ENCODE results near the gene JARID2.

JARID2 gene

DNA sequence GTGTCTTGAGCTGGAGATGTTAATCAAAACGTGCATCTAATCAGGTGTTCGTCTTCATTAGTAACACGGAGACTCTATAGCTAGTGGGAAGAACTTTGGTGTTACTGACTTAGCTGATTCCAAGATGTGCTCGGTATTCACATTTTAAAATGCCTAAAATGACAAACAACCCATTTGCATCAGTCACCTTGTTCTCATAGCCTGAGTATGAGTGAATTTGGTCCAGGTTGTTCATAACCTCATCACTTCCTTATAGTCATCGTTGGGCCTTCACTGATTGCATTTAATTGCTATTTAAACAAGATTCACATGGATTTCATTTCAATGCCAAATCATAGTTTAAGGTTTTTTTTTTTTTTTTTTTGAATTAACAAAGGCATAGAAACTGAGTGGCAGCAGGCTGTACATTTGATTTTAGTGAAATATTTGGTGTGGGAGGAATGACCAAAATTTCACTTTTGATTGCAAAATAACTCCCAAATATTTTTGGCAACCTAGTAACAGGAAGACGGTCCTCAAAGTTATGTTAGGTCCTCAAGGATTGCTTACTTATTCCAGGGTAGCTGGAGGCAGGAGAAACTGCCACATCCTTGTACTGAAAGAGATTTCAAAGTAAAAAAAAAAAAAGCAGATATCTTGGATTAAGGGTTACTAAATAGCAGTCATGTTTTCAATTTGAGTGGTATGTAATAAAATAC is 104.7 kb downstream of the JARID2 start:
- no peaks in the 10 kb centered on the region for H3K36me3 ChIP-seq (ENCODE audit: control insufficient read depth in 5 of 5, insufficient read depth in 5 of 5, low read length in 5 of 5)
- no peaks in the 10 kb centered on the region for H3K27me3 ChIP-seq (ENCODE audit: control insufficient read depth in 5 of 5, insufficient read depth in 4 of 5, low read length in 5 of 5)
- no peak overlapping the region for H3K9ac ChIP-seq (ENCODE audit: low read length in 5 of 5)
- no peak overlapping the region for H3K4me3 ChIP-seq (ENCODE audit: low read depth in 1 of 5, low read length in 5 of 5)
- H3K27ac ChIP-seq (ENCODE audit: low read depth, low read length) = no peak overlapping the region
- no peaks in the 10 kb centered on the region for H3K9me3 ChIP-seq (ENCODE audit: control insufficient read depth in 5 of 5, low read length in 5 of 5)
- H3K4me1 ChIP-seq (ENCODE audit: control insufficient read depth in 5 of 5, insufficient read depth in 5 of 5, low read length in 5 of 5) = peaks cover 0 to 24% (median 19%) of the 10 kb centered on the region in 5 donors

DNA sequence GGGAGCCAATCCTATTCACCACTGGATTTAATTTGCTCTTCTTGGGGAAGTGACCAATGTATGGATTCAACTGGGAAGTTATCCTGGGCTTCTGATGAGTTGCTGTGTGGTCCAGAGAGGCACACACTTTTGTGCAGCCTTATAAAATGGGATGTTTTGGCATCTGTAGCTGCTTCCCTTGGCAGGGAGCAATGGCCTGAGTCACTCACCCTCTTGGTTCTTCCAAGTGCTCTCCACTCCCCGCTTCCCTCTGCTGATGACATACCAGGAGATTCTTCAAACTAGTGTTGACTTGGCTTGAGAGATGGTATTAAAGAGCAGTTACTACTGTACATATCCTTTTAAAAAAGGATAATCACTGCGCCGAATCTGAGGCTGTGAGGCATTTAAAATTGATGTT is 105.8 kb downstream of the JARID2 start:
- H3K9me3 ChIP-seq (ENCODE audit: control insufficient read depth in 5 of 5, low read length in 5 of 5) = no peaks in the 10 kb centered on the region
- H3K27me3 ChIP-seq (ENCODE audit: control insufficient read depth in 5 of 5, insufficient read depth in 4 of 5, low read length in 5 of 5) = no peaks in the 10 kb centered on the region
- no peaks in the 10 kb centered on the region for H3K36me3 ChIP-seq (ENCODE audit: control insufficient read depth in 5 of 5, insufficient read depth in 5 of 5, low read length in 5 of 5)
- H3K9ac ChIP-seq (ENCODE audit: low read length in 5 of 5) = no peak overlapping the region
- H3K4me3 ChIP-seq (ENCODE audit: low read depth in 1 of 5, low read length in 5 of 5) = no peak overlapping the region
- H3K27ac ChIP-seq (ENCODE audit: low read depth, low read length) = no peak overlapping the region
- H3K4me1 ChIP-seq (ENCODE audit: control insufficient read depth in 5 of 5, insufficient read depth in 5 of 5, low read length in 5 of 5) = peaks cover 0 to 24% (median 20%) of the 10 kb centered on the region in 5 donors

DNA sequence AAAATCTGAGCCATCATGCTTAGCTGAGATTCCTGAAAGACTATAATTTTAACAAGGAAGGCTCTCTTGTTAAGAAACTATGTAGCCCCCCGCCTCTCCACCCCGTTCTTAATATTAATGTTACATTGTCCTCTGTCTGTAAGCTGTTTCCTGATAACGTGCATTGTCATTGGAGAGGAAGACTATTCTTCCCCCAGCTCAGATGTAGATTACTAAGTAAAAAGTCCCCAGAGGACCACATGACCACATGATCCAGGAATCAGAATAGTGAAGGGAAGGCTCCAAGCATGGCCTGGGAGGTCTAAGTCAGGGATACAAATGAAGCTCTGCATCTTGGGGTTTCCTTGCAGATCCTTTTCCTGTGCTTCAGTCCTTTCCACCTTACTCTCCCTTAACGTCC is 106.4 kb downstream of the JARID2 start:
- Histone ChIP-seq H3K9me3 (ENCODE audit: control insufficient read depth in 5 of 5, low read length in 5 of 5) (no peaks in the 10 kb centered on the region), H3K4me1 (ENCODE audit: control insufficient read depth in 5 of 5, insufficient read depth in 5 of 5, low read length in 5 of 5) (peaks cover 0 to 30% (median 26%) of the 10 kb centered on the region in 5 donors), H3K27me3 (ENCODE audit: control insufficient read depth in 5 of 5, insufficient read depth in 4 of 5, low read length in 5 of 5) (no peaks in the 10 kb centered on the region), H3K9ac (ENCODE audit: low read length in 5 of 5) (no peak overlapping the region), H3K36me3 (ENCODE audit: control insufficient read depth in 5 of 5, insufficient read depth in 5 of 5, low read length in 5 of 5) (no peaks in the 10 kb centered on the region), H3K4me3 (ENCODE audit: low read depth in 1 of 5, low read length in 5 of 5) (no peak overlapping the region), H3K27ac (ENCODE audit: low read depth, low read length) (no peak overlapping the region)

DNA sequence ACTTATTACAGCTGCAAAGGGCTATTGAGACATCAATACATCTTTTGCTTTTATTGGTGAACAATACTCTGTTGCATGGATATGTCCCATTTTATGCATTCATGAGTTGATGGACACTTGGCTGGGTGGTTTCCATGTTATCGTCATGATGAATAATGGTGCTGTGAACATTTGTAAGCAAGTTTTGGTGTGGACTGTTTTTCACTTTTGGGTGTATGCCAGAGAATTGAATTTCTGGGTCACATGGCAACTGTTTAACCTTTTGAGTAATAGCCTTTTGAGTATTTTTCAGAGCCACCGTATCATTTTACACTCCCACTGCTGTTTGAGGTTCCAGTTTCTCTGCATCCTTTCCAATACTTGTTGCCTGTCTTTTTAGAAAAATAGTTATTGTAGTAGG is 107.0 kb downstream of the JARID2 start:
- Histone ChIP-seq H3K9ac (ENCODE audit: low read length in 5 of 5) (no peak overlapping the region), H3K36me3 (ENCODE audit: control insufficient read depth in 5 of 5, insufficient read depth in 5 of 5, low read length in 5 of 5) (no peaks in the 10 kb centered on the region), H3K4me3 (ENCODE audit: low read depth in 1 of 5, low read length in 5 of 5) (no peak overlapping the region), H3K27ac (ENCODE audit: low read depth, low read length) (no peak overlapping the region), H3K27me3 (ENCODE audit: control insufficient read depth in 5 of 5, insufficient read depth in 4 of 5, low read length in 5 of 5) (no peaks in the 10 kb centered on the region), H3K9me3 (ENCODE audit: control insufficient read depth in 5 of 5, low read length in 5 of 5) (no peaks in the 10 kb centered on the region), H3K4me1 (ENCODE audit: control insufficient read depth in 5 of 5, insufficient read depth in 5 of 5, low read length in 5 of 5) (peaks cover 0 to 30% (median 27%) of the 10 kb centered on the region in 5 donors)

DNA sequence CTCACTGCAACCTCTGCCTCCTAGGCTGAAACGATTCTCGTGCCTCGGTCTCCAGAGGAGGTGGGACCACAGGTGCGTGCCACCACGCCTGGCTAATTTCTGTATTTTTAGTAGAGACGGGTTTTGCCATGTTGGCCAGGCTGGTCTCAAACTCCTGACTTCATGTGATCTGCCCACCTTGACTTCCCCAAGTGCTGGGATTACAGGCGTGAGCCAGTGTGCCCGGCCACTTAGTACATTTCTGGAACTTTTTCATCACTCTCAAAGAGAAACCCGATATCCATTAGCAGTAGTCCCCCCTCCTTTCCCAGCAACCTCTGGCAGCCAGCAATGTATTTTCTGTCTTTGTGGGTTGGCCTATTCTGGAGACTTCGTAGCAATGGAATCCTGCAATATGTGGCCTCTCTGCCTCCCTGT is 109.8 kb downstream of the JARID2 start:
- Histone ChIP-seq H3K4me1 (ENCODE audit: control insufficient read depth in 5 of 5, insufficient read depth in 5 of 5, low read length in 5 of 5) (peaks cover 0 to 28% (median 26%) of the 10 kb centered on the region in 5 donors), H3K9ac (ENCODE audit: low read length in 5 of 5) (no peak overlapping the region), H3K27ac (ENCODE audit: low read depth, low read length) (no peak overlapping the region)

DNA sequence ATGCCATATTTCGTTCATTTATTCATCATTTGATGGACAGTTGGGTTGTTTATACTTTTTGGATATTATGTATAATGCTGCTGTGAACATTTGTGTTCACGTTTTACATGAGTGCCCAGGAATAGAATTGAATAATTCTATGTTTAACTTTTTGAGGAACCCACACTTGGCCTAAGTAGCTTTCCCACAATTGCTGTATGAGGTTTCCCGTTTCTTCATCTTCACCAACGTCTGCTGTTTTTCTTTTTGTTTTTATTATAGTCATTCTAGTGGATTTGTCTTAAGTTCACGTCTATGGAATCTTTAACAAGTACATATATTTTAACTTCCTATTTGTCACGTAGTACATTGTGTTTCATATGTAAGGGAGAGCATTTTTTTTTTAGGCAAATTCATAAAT is 110.3 kb downstream of the JARID2 start:
- Histone ChIP-seq H3K27ac (ENCODE audit: low read depth, low read length) (no peak overlapping the region), H3K4me3 (ENCODE audit: low read depth in 1 of 5, low read length in 5 of 5) (no peak overlapping the region), H3K9me3 (ENCODE audit: control insufficient read depth in 5 of 5, low read length in 5 of 5) (no peaks in the 10 kb centered on the region), H3K4me1 (ENCODE audit: control insufficient read depth in 5 of 5, insufficient read depth in 5 of 5, low read length in 5 of 5) (peaks cover 0 to 24% (median 22%) of the 10 kb centered on the region in 5 donors), H3K9ac (ENCODE audit: low read length in 5 of 5) (no peak overlapping the region), H3K36me3 (ENCODE audit: control insufficient read depth in 5 of 5, insufficient read depth in 5 of 5, low read length in 5 of 5) (no peaks in the 10 kb centered on the region), H3K27me3 (ENCODE audit: control insufficient read depth in 5 of 5, insufficient read depth in 4 of 5, low read length in 5 of 5) (no peaks in the 10 kb centered on the region)

More for the DNA sequence above, 109.8 kb downstream of the JARID2 start:
- H3K9me3 ChIP-seq (ENCODE audit: control insufficient read depth in 5 of 5, low read length in 5 of 5) = no peaks in the 10 kb centered on the region
- H3K4me3 ChIP-seq (ENCODE audit: low read depth in 1 of 5, low read length in 5 of 5) = no peak overlapping the region
- no peaks in the 10 kb centered on the region for H3K27me3 ChIP-seq (ENCODE audit: control insufficient read depth in 5 of 5, insufficient read depth in 4 of 5, low read length in 5 of 5)
- no peaks in the 10 kb centered on the region for H3K36me3 ChIP-seq (ENCODE audit: control insufficient read depth in 5 of 5, insufficient read depth in 5 of 5, low read length in 5 of 5)

DNA sequence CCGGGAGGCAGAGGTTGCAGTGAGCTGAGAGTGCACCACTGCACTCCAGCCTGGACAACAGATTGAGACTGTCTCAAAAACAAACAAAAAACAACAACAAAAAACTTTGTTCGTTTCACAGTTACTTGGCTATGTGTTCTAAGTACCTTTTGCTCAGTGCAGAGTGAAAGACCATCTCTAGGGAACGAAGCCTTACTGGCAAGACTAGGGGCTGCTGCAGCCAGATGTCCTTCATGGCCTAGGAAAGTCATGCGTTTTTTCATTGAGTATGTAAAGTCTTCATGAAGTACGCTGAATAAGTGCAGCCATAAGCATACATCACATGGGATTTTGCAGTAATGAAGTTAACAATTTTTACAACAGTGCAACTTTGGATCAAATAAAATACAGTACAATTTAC is 111.1 kb downstream of the JARID2 start:
- Histone ChIP-seq H3K4me1 (ENCODE audit: control insufficient read depth in 5 of 5, insufficient read depth in 5 of 5, low read length in 5 of 5) (peaks cover 0 to 17% (median 15%) of the 10 kb centered on the region in 5 donors), H3K27ac (ENCODE audit: low read depth, low read length) (no peak overlapping the region), H3K9me3 (ENCODE audit: control insufficient read depth in 5 of 5, low read length in 5 of 5) (no peaks in the 10 kb centered on the region), H3K4me3 (ENCODE audit: low read depth in 1 of 5, low read length in 5 of 5) (no peak overlapping the region), H3K9ac (ENCODE audit: low read length in 5 of 5) (no peak overlapping the region), H3K36me3 (ENCODE audit: control insufficient read depth in 5 of 5, insufficient read depth in 5 of 5, low read length in 5 of 5) (no peaks in the 10 kb centered on the region), H3K27me3 (ENCODE audit: control insufficient read depth in 5 of 5, insufficient read depth in 4 of 5, low read length in 5 of 5) (no peaks in the 10 kb centered on the region)

DNA sequence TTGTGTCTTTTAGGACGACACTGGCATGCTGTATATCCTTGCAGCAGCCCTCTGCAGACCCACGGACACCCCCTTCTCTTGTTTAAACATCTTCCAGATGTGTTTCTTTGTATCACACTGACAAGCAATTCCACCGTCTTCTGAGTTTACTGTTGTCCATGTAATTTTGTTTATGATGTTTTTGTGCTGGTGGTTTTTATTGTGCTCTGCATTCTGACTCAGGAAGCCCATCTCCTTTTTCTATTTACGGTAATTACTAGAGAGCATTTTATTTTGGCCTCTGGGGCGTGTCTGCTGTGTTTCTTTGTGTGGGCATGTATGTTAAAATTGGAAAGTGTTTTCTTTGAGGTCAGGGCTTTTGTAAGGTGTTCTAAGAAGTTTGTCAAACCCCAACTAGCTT is 111.9 kb downstream of the JARID2 start:
- H3K4me1 ChIP-seq (ENCODE audit: control insufficient read depth in 5 of 5, insufficient read depth in 5 of 5, low read length in 5 of 5) = peaks cover 0 to 8% (median 7%) of the 10 kb centered on the region in 5 donors
- H3K9me3 ChIP-seq (ENCODE audit: control insufficient read depth in 5 of 5, low read length in 5 of 5) = no peaks in the 10 kb centered on the region
- no peaks in the 10 kb centered on the region for H3K27me3 ChIP-seq (ENCODE audit: control insufficient read depth in 5 of 5, insufficient read depth in 4 of 5, low read length in 5 of 5)
- no peaks in the 10 kb centered on the region for H3K36me3 ChIP-seq (ENCODE audit: control insufficient read depth in 5 of 5, insufficient read depth in 5 of 5, low read length in 5 of 5)
- H3K27ac ChIP-seq (ENCODE audit: low read depth, low read length) = no peak overlapping the region
- no peak overlapping the region for H3K9ac ChIP-seq (ENCODE audit: low read length in 5 of 5)
- H3K4me3 ChIP-seq (ENCODE audit: low read depth in 1 of 5, low read length in 5 of 5) = no peak overlapping the region

DNA sequence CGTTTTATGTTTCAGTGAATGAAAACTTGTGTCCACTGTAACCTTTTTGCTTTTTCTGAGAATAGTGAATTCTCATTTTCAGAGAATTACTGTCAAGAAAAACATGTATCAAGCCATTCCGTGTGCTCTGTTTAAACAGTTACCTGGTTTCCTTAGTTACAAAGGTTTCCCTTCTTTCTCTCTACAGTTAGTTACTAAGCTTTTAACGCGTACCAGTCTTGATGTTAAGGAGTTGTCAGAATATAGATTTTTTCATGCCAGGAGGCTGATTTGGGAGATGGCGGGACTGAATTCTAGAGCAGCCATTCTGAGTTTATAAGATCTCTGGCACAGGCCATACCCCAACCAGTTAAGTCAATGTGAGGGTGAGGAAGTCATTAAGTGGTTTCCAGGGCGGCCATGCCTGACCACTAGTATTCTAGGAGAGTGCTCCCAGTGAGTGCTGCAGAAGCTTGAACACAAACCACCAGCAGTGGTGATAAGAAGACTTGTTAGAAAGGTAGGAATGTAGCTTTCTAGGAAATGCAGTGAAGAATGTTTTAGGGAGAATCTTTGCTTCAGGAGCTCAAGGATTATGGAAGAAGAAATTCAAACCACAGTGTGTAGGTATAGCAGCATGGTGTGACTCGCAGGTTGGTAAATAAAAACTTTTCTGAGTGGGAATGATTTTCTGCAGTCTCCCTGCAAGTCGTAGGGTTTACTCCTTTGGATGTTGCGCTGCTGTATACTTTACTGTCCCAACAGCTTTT is 112.9 kb downstream of the JARID2 start:
- Histone ChIP-seq H3K4me3 (ENCODE audit: low read depth in 1 of 5, low read length in 5 of 5) (no peak overlapping the region), H3K36me3 (ENCODE audit: control insufficient read depth in 5 of 5, insufficient read depth in 5 of 5, low read length in 5 of 5) (no peaks in the 10 kb centered on the region), H3K9ac (ENCODE audit: low read length in 5 of 5) (no peak overlapping the region), H3K9me3 (ENCODE audit: control insufficient read depth in 5 of 5, low read length in 5 of 5) (no peaks in the 10 kb centered on the region), H3K4me1 (ENCODE audit: control insufficient read depth in 5 of 5, insufficient read depth in 5 of 5, low read length in 5 of 5) (peaks cover 0 to 8% (median 6%) of the 10 kb centered on the region in 5 donors), H3K27ac (ENCODE audit: low read depth, low read length) (no peak overlapping the region), H3K27me3 (ENCODE audit: control insufficient read depth in 5 of 5, insufficient read depth in 4 of 5, low read length in 5 of 5) (no peaks in the 10 kb centered on the region)

DNA sequence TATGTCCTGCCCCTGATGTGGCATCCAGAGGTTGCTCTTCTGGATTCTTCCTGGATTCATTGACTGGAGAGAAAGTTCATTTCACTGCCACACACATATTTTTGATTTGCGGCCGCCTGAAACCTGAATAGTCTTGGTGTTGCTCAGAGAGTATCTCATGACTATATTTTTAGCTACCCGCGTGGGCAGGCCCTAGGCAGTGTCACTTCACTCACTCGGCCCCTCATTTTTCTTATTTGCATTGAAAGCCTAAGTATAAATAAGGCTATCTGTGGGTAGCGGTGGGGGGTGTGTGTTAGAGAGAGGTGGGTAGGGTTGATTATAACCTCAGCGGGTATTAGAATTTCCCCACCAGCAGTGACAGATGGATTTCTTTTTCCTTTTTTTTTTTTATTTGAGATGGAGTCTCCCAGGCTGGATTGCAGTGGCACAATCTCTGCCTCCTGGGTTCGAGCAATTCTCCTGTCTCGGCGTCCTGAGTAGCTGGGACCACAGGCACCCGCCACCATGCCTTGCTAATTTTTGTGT is 113.5 kb downstream of the JARID2 start:
- Histone ChIP-seq H3K4me3 (ENCODE audit: low read depth in 1 of 5, low read length in 5 of 5) (no peak overlapping the region), H3K27me3 (ENCODE audit: control insufficient read depth in 5 of 5, insufficient read depth in 4 of 5, low read length in 5 of 5) (no peaks in the 10 kb centered on the region), H3K9me3 (ENCODE audit: control insufficient read depth in 5 of 5, low read length in 5 of 5) (no peaks in the 10 kb centered on the region), H3K4me1 (ENCODE audit: control insufficient read depth in 5 of 5, insufficient read depth in 5 of 5, low read length in 5 of 5) (peaks cover 0 to 12% (median 10%) of the 10 kb centered on the region in 5 donors), H3K27ac (ENCODE audit: low read depth, low read length) (no peak overlapping the region), H3K36me3 (ENCODE audit: control insufficient read depth in 5 of 5, insufficient read depth in 5 of 5, low read length in 5 of 5) (no peaks in the 10 kb centered on the region), H3K9ac (ENCODE audit: low read length in 5 of 5) (no peak overlapping the region)
